Mesodermal cell (in vitro differentiated cells): ENCODE measurements around the gene ADCY5.

Experiments used
- H3K27ac ChIP-seq: 2 replicates; pipeline ENCODE4 v1.7.0; 2013; ENCODE audit warnings: mild to moderate bottlenecking, low read depth, low read length, moderate library complexity; ENCODE audit not compliant: severe bottlenecking
- H3K36me3 ChIP-seq: 2 replicates; pipeline ENCODE4 v1.7.1; 2013; ENCODE audit warnings: mild to moderate bottlenecking, low read length, moderate library complexity; ENCODE audit not compliant: control insufficient read depth, insufficient read depth
- H3K4me1 ChIP-seq: one replicate; pipeline ENCODE4 v1.7.1; 2013; ENCODE audit warnings: mild to moderate bottlenecking, low read length; ENCODE audit not compliant: insufficient read depth, control insufficient read depth, poor library complexity, severe bottlenecking
- H3K4me3 ChIP-seq: 2 replicates; pipeline ENCODE4 v1.7.0; 2013; ENCODE audit warnings: low read length, control low read depth, mild to moderate bottlenecking; ENCODE audit not compliant: insufficient read depth, poor library complexity, severe bottlenecking; ENCODE audit errors: extremely low read depth
- H3K9me3 ChIP-seq: 2 replicates; pipeline ENCODE4 v1.7.1; 2013; ENCODE audit warnings: mild to moderate bottlenecking, low read length, moderate library complexity; ENCODE audit not compliant: control insufficient read depth
- WGBS, 2 experiments: methylation state at CpG; one replicate each; pipeline ENCODE4 v1.1.5; 2013; ENCODE audit warnings: missing lambda C conversion rate in 2 of 2; ENCODE audit not compliant: insufficient coverage in 2 of 2; 5-methylcytosine and 5-hydroxymethylcytosine counted together

Gene ADCY5

GRCh38 chr3:123276346-123277006 is 172.4 kb downstream of the ADCY5 start:
- H3K27ac ChIP-seq = no peak overlapping the region
- peaks cover 3% of the 10 kb centered on the region for H3K4me1 ChIP-seq
- no peak overlapping the region for H3K4me3 ChIP-seq
- no peaks in the 10 kb centered on the region for H3K9me3 ChIP-seq
- no peaks in the 10 kb centered on the region for H3K36me3 ChIP-seq
- 80 to 90% methylated on average over 9 to 10 of the region's 10 CpGs for WGBS, 2 experiments

DNA sequence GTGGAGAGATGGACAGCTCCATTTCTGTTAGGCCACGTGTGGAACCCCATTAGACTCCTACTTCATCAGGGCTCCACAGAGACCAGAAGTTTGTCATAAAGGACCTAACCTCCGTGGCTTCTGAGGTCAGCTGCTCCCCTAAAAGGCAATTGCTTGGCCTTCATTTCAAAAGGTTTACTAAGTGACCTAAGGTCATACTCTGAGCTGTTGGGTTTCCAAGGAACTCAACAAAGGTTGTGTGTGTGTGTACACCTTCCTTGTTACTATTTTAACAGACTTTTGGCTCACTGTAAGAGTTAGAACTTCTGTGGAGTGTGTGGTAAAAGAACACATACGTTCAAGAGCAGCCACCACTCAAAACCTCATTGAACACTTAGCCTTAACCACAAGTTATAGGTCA is 173.2 kb downstream of the ADCY5 start:
- peaks cover 3% of the 10 kb centered on the region for H3K4me1 ChIP-seq
- H3K27ac ChIP-seq = no peak overlapping the region
- no peaks in the 10 kb centered on the region for H3K9me3 ChIP-seq
- H3K36me3 ChIP-seq = no peaks in the 10 kb centered on the region
- 90% methylated on average over 1 of the region's 3 CpGs; no CpG with 5 or more reads in 1 of the 2 experiments for WGBS, 2 experiments
- no peak overlapping the region for H3K4me3 ChIP-seq

GRCh38 chr3:123272547-123272946 is 176.3 kb downstream of the ADCY5 start:
- WGBS, 2 experiments = 92 to 94% methylated on average over 2 of the region's 2 CpGs
- Histone ChIP-seq H3K36me3 (no peaks in the 10 kb centered on the region), H3K4me1 (peaks cover 3% of the 10 kb centered on the region), H3K4me3 (no peak overlapping the region), H3K27ac (peak overlapping the region; percentile 88), H3K9me3 (no peaks in the 10 kb centered on the region)

DNA sequence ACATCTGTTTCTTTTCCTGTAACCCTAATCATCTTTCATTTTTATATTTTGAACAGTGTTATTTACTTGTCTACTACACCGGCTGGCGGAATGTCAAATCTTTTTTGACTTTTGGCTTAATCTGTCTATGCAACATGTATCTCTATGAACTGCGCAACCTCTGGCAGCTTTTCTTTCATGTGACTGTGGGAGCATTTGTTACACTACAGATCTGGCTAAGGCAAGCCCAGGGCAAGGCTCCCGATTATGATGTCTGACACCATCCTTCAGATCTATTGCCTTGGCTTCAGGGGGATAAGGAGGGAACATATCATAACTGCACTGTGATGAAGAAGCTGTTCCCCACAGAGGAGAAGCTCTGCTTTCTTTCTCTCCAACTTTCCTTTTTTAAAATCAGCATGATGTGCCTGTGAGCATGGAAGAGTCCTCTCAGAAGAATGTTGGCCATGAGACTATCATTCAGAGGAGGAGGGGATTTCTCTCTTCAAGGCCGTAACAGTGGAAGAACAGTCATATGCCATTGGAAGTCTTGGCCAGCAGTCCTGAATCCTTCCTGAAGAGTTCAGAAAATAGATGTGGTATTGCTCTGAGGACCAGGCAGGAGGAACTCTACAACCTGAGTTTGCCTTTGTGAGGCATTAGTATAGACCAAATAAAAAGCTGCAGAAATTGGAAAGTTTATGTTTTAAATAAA is 177.3 kb downstream of the ADCY5 start:
- Histone ChIP-seq H3K4me1 (peaks cover 3% of the 10 kb centered on the region), H3K27ac (no peak overlapping the region), H3K9me3 (no peaks in the 10 kb centered on the region), H3K4me3 (no peak overlapping the region), H3K36me3 (no peaks in the 10 kb centered on the region)
- WGBS, 2 experiments = 78 to 100% methylated on average over 2 to 5 of the region's 5 CpGs

GRCh38 chr3:123270818-123271217 is 178.1 kb downstream of the ADCY5 start:
- Histone ChIP-seq H3K9me3 (no peaks in the 10 kb centered on the region), H3K4me3 (no peak overlapping the region), H3K27ac (no peak overlapping the region), H3K36me3 (no peaks in the 10 kb centered on the region), H3K4me1 (peaks cover 3% of the 10 kb centered on the region)
- no CpG with 5 or more reads among the region's 2 CpGs for WGBS, 2 experiments

- no peak overlapping the region for H3K27ac ChIP-seq
- peaks cover 3% of the 10 kb centered on the region for H3K4me1 ChIP-seq
- 57 to 100% methylated on average over 1 of the region's 2 CpGs for WGBS, 2 experiments
Observed at GRCh38 chr3:123267821-123268220, 181.1 kb downstream of the ADCY5 start.

GRCh38 chr3:123263941-123264340 is 184.9 kb downstream of the ADCY5 start:
- H3K9me3 ChIP-seq = no peaks in the 10 kb centered on the region
- WGBS, 2 experiments = no CpG with 5 or more reads among the region's 2 CpGs
- H3K4me1 ChIP-seq = no peaks in the 10 kb centered on the region
- H3K36me3 ChIP-seq = peaks cover 6% of the 10 kb centered on the region
- no peak overlapping the region for H3K4me3 ChIP-seq
- no peak overlapping the region for H3K27ac ChIP-seq

More at GRCh38 chr3:123267821-123268220, 181.1 kb downstream of the ADCY5 start:
- Histone ChIP-seq H3K9me3 (no peaks in the 10 kb centered on the region), H3K4me3 (no peak overlapping the region), H3K36me3 (peaks cover 6% of the 10 kb centered on the region)

GRCh38 chr3:123262868-123263267 is 186.0 kb downstream of the ADCY5 start:
- peaks cover 6% of the 10 kb centered on the region for H3K36me3 ChIP-seq
- peaks cover 3% of the 10 kb centered on the region for H3K4me1 ChIP-seq
- H3K27ac ChIP-seq = no peak overlapping the region
- H3K9me3 ChIP-seq = no peaks in the 10 kb centered on the region
- 72 to 90% methylated on average over 1 to 2 of the region's 5 CpGs for WGBS, 2 experiments
- no peak overlapping the region for H3K4me3 ChIP-seq

GRCh38 chr3:123262226-123262625 is 186.7 kb downstream of the ADCY5 start:
- no CpG with 5 or more reads among the region's 2 CpGs for WGBS, 2 experiments
- no peaks in the 10 kb centered on the region for H3K9me3 ChIP-seq
- no peak overlapping the region for H3K27ac ChIP-seq
- H3K36me3 ChIP-seq = peaks cover 6% of the 10 kb centered on the region
- H3K4me3 ChIP-seq = no peak overlapping the region
- H3K4me1 ChIP-seq = peaks cover 3% of the 10 kb centered on the region

GRCh38 chr3:123261666-123262065 is 187.2 kb downstream of the ADCY5 start:
- Histone ChIP-seq H3K4me3 (no peak overlapping the region), H3K36me3 (peaks cover 6% of the 10 kb centered on the region), H3K27ac (no peak overlapping the region), H3K9me3 (no peaks in the 10 kb centered on the region), H3K4me1 (peaks cover 3% of the 10 kb centered on the region)
- WGBS, 2 experiments = no CpG with 5 or more reads among the region's 3 CpGs

- no peak overlapping the region for H3K4me3 ChIP-seq
- no peak overlapping the region for H3K27ac ChIP-seq
- 86% methylated on average over 1 of the region's 3 CpGs; no CpG with 5 or more reads in 1 of the 2 experiments for WGBS, 2 experiments
- H3K9me3 ChIP-seq = no peaks in the 10 kb centered on the region
- H3K36me3 ChIP-seq = no peaks in the 10 kb centered on the region
- H3K4me1 ChIP-seq = peaks cover 3% of the 10 kb centered on the region
Observed at GRCh38 chr3:123258811-123259420, 190.0 kb downstream of the ADCY5 start.
